H1 (cell line): Measurements from ENCODE around the gene C21orf58. TPM values are rescaled to one million over a fixed set of nuclear protein-coding genes. Genes with fewer than 3 reads are reported as not detected.
A peak's percentile ranks its signal among the peaks of the same experiment; 100 is the strongest.

Experiments
- CTCF ChIA-PET: fragments of 300-600 bp; sonication (Branson Sonifier 250); formaldehyde crosslinking; loops from one replicate; lab custom pipeline; 2021; ENCODE audit not compliant: partially characterized antibody; lab: Charles Lee
- POLR2A ChIA-PET: fragments of 300-600 bp; sonication (Branson Sonifier 250); formaldehyde crosslinking; loops from one replicate; lab custom pipeline; 2021; ENCODE audit warnings: inconsistent platforms; ENCODE audit not compliant: partially characterized antibody; lab: Charles Lee
- DNase-seq, 2 experiments: peaks; one replicate each; pipeline versions ENCODE4 v3.0.0 to v3.0.0-alpha.2; 2010 to 2022; ENCODE audit warnings: low spot score in 2 of 2, low read depth in 1 of 2, mixed read lengths in 1 of 2
- FAIRE-seq: peaks from 2 replicates; lab custom pipeline; 2011; peaks lifted over from hg19 to GRCh38; lab: Jason Lieb, UNC
- H2AFZ ChIP-seq: 2 replicates; pipeline ENCODE4 v1.8.1; 2012; ENCODE audit warnings: low read length, inconsistent platforms
- H2AK5ac ChIP-seq: 2 replicates; pipeline ENCODE4 v1.6.1; 2013; ENCODE audit warnings: low read depth, low read length
- H2BK120ac ChIP-seq: replicated peaks from 2 replicates; pipeline ENCODE3; 2013; ENCODE audit warnings: low read depth, low read length, inconsistent platforms
- H2BK12ac ChIP-seq: 2 replicates; pipeline ENCODE4 v1.6.1; 2013; ENCODE audit warnings: low read depth, low read length
- H2BK15ac ChIP-seq: 2 replicates; pipeline ENCODE4 v1.6.1; 2013; ENCODE audit warnings: low read length
- H2BK20ac ChIP-seq: 2 replicates; pipeline ENCODE4 v1.6.1; 2013; ENCODE audit warnings: low read length
- H2BK5ac ChIP-seq: 2 replicates; pipeline ENCODE4 v1.6.1; 2013; ENCODE audit warnings: low read depth, low read length
- H3K14ac ChIP-seq: 2 replicates; pipeline ENCODE4 v1.6.1; 2013; ENCODE audit warnings: inconsistent platforms; ENCODE audit not compliant: insufficient read length
- H3K18ac ChIP-seq: 2 replicates; pipeline ENCODE4 v1.6.1; 2013; ENCODE audit warnings: low read length; ENCODE audit errors: extremely low read depth
- H3K23ac ChIP-seq: 2 replicates; pipeline ENCODE4 v1.6.1; 2013; ENCODE audit warnings: inconsistent platforms; ENCODE audit not compliant: insufficient read length
- H3K23me2 ChIP-seq: 2 replicates; pipeline ENCODE4 v1.6.1; 2013; ENCODE audit warnings: low read depth, low read length
- H3K27ac ChIP-seq: 2 replicates; pipeline ENCODE4 v1.6.1; 2011; ENCODE audit warnings: low read depth, low read length, inconsistent platforms
- H3K27me3 ChIP-seq, 4 experiments: replicated peaks in 1 of 4; 1 replicate in 1 of 4; 2 replicates in 3 of 4; pipeline versions ENCODE4 v1.6.1 to v1.8.1; 2011 to 2013; ENCODE audit warnings: low read length in 3 of 4, mild to moderate bottlenecking in 3 of 4, inconsistent platforms in 2 of 4, mixed read lengths in 2 of 4, moderate library complexity in 1 of 4; ENCODE audit not compliant: control insufficient read depth in 3 of 4, insufficient read depth in 3 of 4; ENCODE audit errors: extremely low read depth in 1 of 4
- H3K36me3 ChIP-seq, 4 experiments: 2 replicates each; pipeline versions ENCODE4 v1.6.1 to v1.8.1; 2011 to 2013; ENCODE audit warnings: mild to moderate bottlenecking in 4 of 4, low read length in 3 of 4, moderate library complexity in 2 of 4, control low read depth in 1 of 4, inconsistent platforms in 1 of 4; ENCODE audit not compliant: insufficient read depth in 4 of 4, control insufficient read depth in 2 of 4
- H3K4ac ChIP-seq: replicated peaks from 2 replicates; pipeline ENCODE3; 2013; ENCODE audit warnings: low read length, low read depth, mixed read lengths, inconsistent platforms; ENCODE audit not compliant: insufficient read length
- H3K4me1 ChIP-seq, 4 experiments: replicated peaks in 1 of 4; 1 replicate in 1 of 4; 2 replicates in 3 of 4; pipeline versions ENCODE4 v1.6.1 to v1.8.1; 2011 to 2013; ENCODE audit warnings: low read length in 3 of 4, inconsistent platforms in 2 of 4, mixed read lengths in 1 of 4; ENCODE audit not compliant: insufficient read depth in 4 of 4, control insufficient read depth in 3 of 4
- H3K4me2 ChIP-seq, 2 experiments: 2 replicates each; pipeline versions ENCODE4 v1.6.1 to v1.8.1; 2011 to 2013; ENCODE audit warnings: low read depth in 2 of 2, low read length in 2 of 2, control low read depth in 1 of 2, inconsistent platforms in 1 of 2, mild to moderate bottlenecking in 1 of 2; ENCODE audit not compliant: insufficient read depth in 1 of 2
- H3K4me3 ChIP-seq, 4 experiments: fragments of 200-600, 300-600 bp in 1 of 4; sonication (generic), shearing (Covaris generic), sonication (Bioruptor Twin) in 1 of 4; 2 replicates each; pipeline versions ENCODE4 v1.5.1 to v1.8.1; 2011 to 2016; ENCODE audit warnings: low read length in 4 of 4, low read depth in 3 of 4, control low read depth in 2 of 4, inconsistent platforms in 2 of 4, mild to moderate bottlenecking in 2 of 4, mixed read lengths in 1 of 4, moderate library complexity in 1 of 4; ENCODE audit not compliant: insufficient read depth in 2 of 4; ENCODE audit errors: extremely low read depth in 1 of 4
- H3K56ac ChIP-seq: replicated peaks from 2 replicates; pipeline ENCODE3; 2013; ENCODE audit warnings: low read depth, mild to moderate bottlenecking, mixed read lengths, low read length, inconsistent platforms; ENCODE audit not compliant: insufficient read length
- H3K79me1 ChIP-seq: 2 replicates; pipeline ENCODE4 v1.6.1; 2013; ENCODE audit warnings: low read depth, low read length, control low read depth
- H3K79me2 ChIP-seq, 2 experiments: 2 replicates each; pipeline versions ENCODE4 v1.6.1 to v1.8.1; 2012 to 2013; ENCODE audit warnings: low read length in 2 of 2, mild to moderate bottlenecking in 2 of 2, inconsistent platforms in 1 of 2; ENCODE audit not compliant: insufficient read depth in 2 of 2, control insufficient read depth in 1 of 2
- H3K9ac ChIP-seq, 4 experiments: replicated peaks in 1 of 4; 1 replicate in 1 of 4; 2 replicates in 3 of 4; pipeline versions ENCODE4 v1.6.1 to v1.8.1; 2011 to 2013; ENCODE audit warnings: low read depth in 3 of 4, low read length in 3 of 4, control low read depth in 2 of 4, mild to moderate bottlenecking in 2 of 4, moderate library complexity in 2 of 4, inconsistent platforms in 1 of 4; ENCODE audit errors: extremely low read depth in 1 of 4
- H3K9me3 ChIP-seq, 2 experiments: 2 replicates each; pipeline versions ENCODE4 v1.6.1 to v1.8.1; 2012 to 2013; ENCODE audit warnings: mild to moderate bottlenecking in 2 of 2, moderate library complexity in 2 of 2, control low read depth in 1 of 2, inconsistent platforms in 1 of 2, low read depth in 1 of 2, low read length in 1 of 2, mixed read lengths in 1 of 2; ENCODE audit not compliant: insufficient read depth in 2 of 2
- H4K20me1 ChIP-seq, 2 experiments: replicated peaks in 1 of 2; 2 replicates each; pipeline versions ENCODE3 to v1.8.1; 2011 to 2013; ENCODE audit warnings: inconsistent platforms in 2 of 2, low read length in 2 of 2, mild to moderate bottlenecking in 1 of 2; ENCODE audit not compliant: insufficient read depth in 2 of 2, control insufficient read depth in 1 of 2
- H4K5ac ChIP-seq: 2 replicates; pipeline ENCODE4 v1.6.1; 2013; ENCODE audit warnings: low read length, low read depth, mixed read lengths, inconsistent platforms; ENCODE audit not compliant: insufficient read length
- H4K8ac ChIP-seq: 2 replicates; pipeline ENCODE4 v1.8.0; 2013; ENCODE audit warnings: mild to moderate bottlenecking, moderate library complexity, low read length, inconsistent platforms; ENCODE audit not compliant: insufficient read depth; ENCODE audit errors: extremely low read depth
- H4K91ac ChIP-seq: replicated peaks from 2 replicates; pipeline ENCODE3; 2013; ENCODE audit warnings: low read length, mixed read lengths, inconsistent platforms; ENCODE audit not compliant: insufficient read length
- CTBP2 ChIP-seq: IDR thresholded peaks from 2 replicates; pipeline ENCODE4 v1.7.0; 2011; ENCODE audit warnings: borderline replicate concordance, mild to moderate bottlenecking, moderate library complexity, mixed read lengths, low read length; ENCODE audit not compliant: insufficient read depth, insufficient read length
- WGBS, 2 experiments: shearing (Covaris generic) in 1 of 2; methylation state at CpG; one replicate each; pipeline versions ENCODE4 v1.1.6 to v1.1.7; 2013 to 2015; ENCODE audit warnings: low lambda C conversion rate in 2 of 2, mixed read lengths in 2 of 2, inconsistent platforms in 1 of 2, low coverage in 1 of 2, missing lambda C conversion rate in 1 of 2; ENCODE audit not compliant: insufficient replicate concordance in 2 of 2, insufficient coverage in 1 of 2, insufficient read length in 1 of 2; ENCODE audit errors: extremely low coverage in 1 of 2, missing lambda C conversion rate in 1 of 2; 5-methylcytosine and 5-hydroxymethylcytosine counted together
- polyA plus RNA-seq, 7 experiments: library from polyadenylated mRNA; depleted of rRNA in 3 of 7; stranded (reverse) in 5 of 7; unstranded in 2 of 7; fragments of >200 nt in 5 of 7; fragments of 200-250 nt in 2 of 7; gene quantifications; 1 replicate in 5 of 7; 2 replicates in 1 of 7; 4 replicates in 1 of 7; pipeline versions ENCODE4 v1.2.1 to v1.2.3, GENCODE V29; 2011 to 2013; ENCODE audit warnings: missing spikeins in 2 of 7, mixed read lengths in 2 of 7
- total RNA-seq: library from RNA; stranded (reverse); fragmentation: NEBNext Ultra II Directional; extraction: Animal tissue kit (Norgen Biotek cat#: 25700); gene quantifications from 2 replicates; pipeline ENCODE4 v1.2.1, GENCODE V29; 2021
- TF ChIP-seq, protein P1 (sequence below): IDR thresholded peaks from 2 replicates; pipeline ENCODE4 v1.6.1; 2011; ENCODE audit warnings: low read length, improper control_type of control experiment

Gene C21orf58
- total and polyA plus RNA-seq, 2 of the 8 experiments (the other 6 are each of a cell fraction or from before 2014, with no cell fraction given): 13.8 to 26.1 TPM

GRCh38 chr21:46319186-46319585 lies 4.5 kb downstream of the C21orf58 start:
- no peak overlapping the region for H4K8ac ChIP-seq
- no peak overlapping the region for H2BK15ac ChIP-seq
- peaks cover 14% of the 10 kb centered on the region for H3K79me1 ChIP-seq
- H3K23ac ChIP-seq: no peak overlapping the region
- no peak overlapping the region for H3K27ac ChIP-seq
- no peak overlapping the region for H3K56ac ChIP-seq
- WGBS, 2 experiments: 91% methylated on average over 7 of the region's 7 CpGs; no CpG with 5 or more reads in 1 of the 2 experiments
- no peak overlapping the region for H3K18ac ChIP-seq
- DNase-seq (no peak), FAIRE-seq (no peak)
- H3K9me3 ChIP-seq: no peaks in the 10 kb centered on the region
- no peak overlapping the region for H3K4me3 ChIP-seq
- H3K14ac ChIP-seq: no peak overlapping the region
- H3K79me2 ChIP-seq: peaks cover 11 to 34% of the 10 kb centered on the region in 2 experiments
- H2AK5ac ChIP-seq: no peak overlapping the region
- H2BK12ac ChIP-seq: no peak overlapping the region
- peaks cover 0 to 7% (median 3%) of the 10 kb centered on the region in 4 experiments; a peak in 2 of 8 replicates for H3K36me3 ChIP-seq
- no peak overlapping the region for H4K91ac ChIP-seq
- peaks cover 11% of the 10 kb centered on the region for H3K23me2 ChIP-seq
- ChIA-PET CTCF (no interaction called here), POLR2A (interaction anchor here (0.8 to 4.5 kb wide), 7 partner anchors 12 to 116 kb away, joined by 3 to 22 read pairs (median 4); no protein-coding TSS in a partner anchor)
- peaks cover 7 to 30% of the 10 kb centered on the region in 2 experiments for H4K20me1 ChIP-seq
- H3K4ac ChIP-seq: no peak overlapping the region
- no peak for TF ChIP-seq CTBP2
- TF ChIP-seq, protein P1, sequence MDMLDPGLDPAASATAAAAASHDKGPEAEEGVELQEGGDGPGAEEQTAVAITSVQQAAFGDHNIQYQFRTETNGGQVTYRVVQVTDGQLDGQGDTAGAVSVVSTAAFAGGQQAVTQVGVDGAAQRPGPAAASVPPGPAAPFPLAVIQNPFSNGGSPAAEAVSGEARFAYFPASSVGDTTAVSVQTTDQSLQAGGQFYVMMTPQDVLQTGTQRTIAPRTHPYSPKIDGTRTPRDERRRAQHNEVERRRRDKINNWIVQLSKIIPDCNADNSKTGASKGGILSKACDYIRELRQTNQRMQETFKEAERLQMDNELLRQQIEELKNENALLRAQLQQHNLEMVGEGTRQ: 0 out of 2 replicates have a peak, but pooled peaks have one; percentile 8
- H3K4me2 ChIP-seq: no peak overlapping the region
- no peak overlapping the region for H2BK120ac ChIP-seq
- H4K5ac ChIP-seq: no peak overlapping the region
- H3K9ac ChIP-seq: no peak overlapping the region
- H2BK5ac ChIP-seq: no peak overlapping the region
- H3K27me3 ChIP-seq: no peaks in the 10 kb centered on the region
- no peak overlapping the region for H2AFZ ChIP-seq
- H2BK20ac ChIP-seq: no peak overlapping the region
- peaks cover 0 to 20% (median 14%) of the 10 kb centered on the region in 4 experiments; a peak in 6 of 7 replicates for H3K4me1 ChIP-seq
